ENCODE measurements around the gene CD4. TPM values are rescaled to one million over a fixed set of nuclear protein-coding genes. Genes with fewer than 3 reads are reported as not detected.

Gene CD4
- total RNA-seq, 4 donors from 2014 or later: 16.4 to 65.4 (median 29.6) TPM

DNA sequence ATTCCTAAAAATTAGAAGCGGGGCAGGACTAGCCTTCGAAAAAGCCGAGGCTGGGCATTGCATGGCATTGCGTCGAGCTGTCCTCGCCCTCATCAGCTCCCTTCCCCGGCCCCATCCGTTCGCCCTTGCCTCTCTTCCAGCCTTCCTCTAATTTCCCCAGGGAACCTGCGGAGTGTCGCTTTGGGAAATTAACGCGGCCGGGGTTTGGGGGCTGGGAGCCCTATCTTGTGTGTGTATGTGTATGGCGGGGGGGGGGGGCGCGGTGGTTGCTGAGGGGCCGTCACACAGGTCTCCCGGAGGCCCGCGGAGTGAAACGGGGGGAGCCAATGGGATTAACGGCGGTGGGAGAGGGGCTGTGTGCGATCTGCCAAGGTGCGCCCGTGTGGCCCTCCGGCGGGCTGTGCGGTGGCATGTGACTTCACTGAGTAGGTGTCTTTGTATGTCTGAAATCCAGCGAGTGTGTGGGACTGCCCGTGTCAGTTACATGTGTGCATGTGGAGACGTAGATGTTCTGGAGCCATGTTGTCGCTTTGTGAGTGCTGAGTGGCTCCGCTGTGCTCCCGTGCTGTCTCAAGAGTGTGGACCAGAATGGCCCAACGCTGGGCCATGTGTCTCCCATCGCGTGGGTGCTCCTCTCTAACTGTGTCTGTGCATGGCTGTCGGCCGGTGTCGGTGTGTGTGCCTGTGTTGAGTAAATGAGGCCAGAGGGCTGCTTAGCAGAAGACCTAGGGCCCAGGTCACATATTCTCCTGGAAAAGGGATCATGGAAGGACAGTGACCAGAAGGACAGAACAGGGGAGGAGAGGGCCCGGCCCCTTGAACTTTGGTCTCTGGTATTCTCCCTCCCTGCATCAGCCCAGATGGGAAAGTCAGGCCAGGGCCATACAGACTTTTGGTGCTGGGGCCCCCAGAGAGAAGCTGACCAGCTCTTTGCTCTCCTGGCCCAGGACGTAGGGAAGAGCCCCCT lies 21.7 kb upstream of the CD4 start:
- TF ChIP-seq, protein P1, sequence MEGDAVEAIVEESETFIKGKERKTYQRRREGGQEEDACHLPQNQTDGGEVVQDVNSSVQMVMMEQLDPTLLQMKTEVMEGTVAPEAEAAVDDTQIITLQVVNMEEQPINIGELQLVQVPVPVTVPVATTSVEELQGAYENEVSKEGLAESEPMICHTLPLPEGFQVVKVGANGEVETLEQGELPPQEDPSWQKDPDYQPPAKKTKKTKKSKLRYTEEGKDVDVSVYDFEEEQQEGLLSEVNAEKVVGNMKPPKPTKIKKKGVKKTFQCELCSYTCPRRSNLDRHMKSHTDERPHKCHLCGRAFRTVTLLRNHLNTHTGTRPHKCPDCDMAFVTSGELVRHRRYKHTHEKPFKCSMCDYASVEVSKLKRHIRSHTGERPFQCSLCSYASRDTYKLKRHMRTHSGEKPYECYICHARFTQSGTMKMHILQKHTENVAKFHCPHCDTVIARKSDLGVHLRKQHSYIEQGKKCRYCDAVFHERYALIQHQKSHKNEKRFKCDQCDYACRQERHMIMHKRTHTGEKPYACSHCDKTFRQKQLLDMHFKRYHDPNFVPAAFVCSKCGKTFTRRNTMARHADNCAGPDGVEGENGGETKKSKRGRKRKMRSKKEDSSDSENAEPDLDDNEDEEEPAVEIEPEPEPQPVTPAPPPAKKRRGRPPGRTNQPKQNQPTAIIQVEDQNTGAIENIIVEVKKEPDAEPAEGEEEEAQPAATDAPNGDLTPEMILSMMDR (IDR thresholded peaks at IDR 0.05; ENCODE audit: low read depth): no peak

DNA sequence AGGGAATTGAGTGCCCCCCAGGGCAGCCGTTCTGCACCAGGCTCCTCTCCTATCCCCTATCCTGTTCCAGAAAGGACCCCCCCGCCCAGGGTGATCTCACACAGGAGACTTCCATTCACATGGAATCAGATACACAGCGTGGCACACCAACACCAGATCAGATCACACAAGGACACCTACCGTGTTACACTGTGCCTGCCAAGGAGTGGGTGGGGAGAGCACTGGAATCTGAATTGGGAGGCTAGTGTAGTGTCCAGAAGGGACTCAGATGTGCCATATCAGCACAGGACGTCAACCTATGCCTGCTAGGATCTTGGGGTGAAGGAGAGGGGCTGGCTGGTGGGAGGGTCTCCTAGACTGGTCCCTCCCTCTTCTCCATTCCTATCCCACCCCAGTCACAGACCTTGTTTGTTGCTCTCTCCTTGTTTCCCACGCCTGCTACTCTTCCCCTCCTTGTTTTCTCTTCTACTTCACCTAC lies 20.9 kb upstream of the CD4 start:
- TF ChIP-seq, protein P1 (IDR thresholded peaks at IDR 0.05; ENCODE audit: low read depth): no peak

DNA sequence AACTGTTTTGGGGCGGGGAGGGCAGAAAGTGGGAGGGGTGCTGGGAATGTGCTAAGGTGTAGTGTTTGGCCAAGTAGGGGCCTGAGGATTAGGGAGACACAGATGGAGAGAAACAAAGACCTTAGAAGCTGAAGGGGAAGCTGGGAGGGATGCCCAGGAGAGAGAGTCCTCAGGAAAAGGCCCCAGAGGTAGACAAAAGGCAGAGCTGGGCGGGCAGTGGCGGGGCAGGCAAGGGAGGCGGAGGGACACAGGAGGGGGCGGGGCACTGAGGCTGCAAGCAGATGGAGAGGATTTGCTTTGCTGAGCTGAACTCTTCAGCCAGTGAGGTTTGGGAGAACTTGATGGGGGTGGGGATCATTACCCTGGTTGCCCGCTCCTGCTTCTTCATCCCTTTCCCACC lies 20.3 kb upstream of the CD4 start:
- TF ChIP-seq, protein P1 (IDR thresholded peaks at IDR 0.05; ENCODE audit: low read depth): no peak

DNA sequence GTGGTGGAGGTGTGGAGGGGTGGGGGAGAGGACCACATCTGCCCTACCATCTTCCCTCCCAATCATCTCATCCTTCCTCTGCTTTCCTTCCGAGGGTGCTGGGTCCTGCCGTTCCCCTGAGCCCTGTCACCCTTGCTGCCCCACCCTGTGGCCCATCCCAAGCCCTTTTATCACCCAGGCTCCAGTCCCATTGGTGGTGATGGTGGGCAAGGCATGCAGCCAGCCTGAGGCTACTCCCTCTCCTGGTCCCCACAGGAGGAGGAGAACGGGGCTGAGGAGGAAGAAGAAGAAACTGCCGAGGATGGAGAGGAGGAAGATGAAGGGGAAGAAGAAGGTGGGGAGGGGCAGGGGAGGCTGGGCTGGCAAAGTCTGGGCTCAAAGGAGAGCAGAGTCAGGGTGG lies 19.7 kb upstream of the CD4 start:
- TF ChIP-seq, protein P1 (IDR thresholded peaks at IDR 0.05; ENCODE audit: low read depth): no peak

DNA sequence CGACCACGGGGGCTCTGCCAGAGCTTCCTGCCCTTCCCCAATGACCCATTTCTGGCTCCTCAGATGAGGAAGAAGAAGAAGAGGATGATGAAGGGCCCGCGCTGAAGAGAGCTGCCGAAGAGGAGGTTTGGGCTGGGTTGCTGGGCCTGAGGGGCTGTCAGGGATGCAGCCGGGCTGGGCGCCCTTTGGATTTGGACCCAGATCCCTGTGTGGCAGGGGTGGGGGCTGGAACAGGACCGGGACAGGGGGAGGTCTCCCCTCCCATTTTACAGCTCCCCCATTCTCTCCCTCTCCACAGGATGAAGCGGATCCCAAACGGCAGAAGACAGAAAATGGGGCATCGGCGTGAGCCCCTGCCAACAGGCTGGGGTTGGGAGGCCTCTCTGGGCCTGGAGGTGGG lies 19.2 kb upstream of the CD4 start:
- TF ChIP-seq, protein P1 (IDR thresholded peaks at IDR 0.05; ENCODE audit: low read depth): no peak

DNA sequence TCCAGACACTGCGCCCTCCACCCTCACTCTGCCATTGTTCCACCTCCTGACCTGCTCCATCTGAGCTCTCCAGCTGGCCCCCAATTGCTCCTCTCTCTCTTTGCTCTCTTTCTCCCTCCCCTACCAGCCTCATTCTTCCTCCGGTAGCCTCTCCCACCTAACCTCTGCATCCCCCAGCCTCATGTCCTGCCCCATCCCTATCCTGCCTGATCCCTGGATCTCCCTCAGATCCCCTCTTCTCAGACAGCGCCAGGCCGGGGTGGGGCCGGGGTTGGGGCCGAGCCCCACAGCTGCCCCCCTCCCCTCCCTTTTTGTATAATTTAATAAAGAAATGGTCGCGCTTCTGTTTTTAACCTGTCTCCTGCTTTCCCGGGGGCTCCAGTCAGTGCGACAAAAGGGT lies 18.7 kb upstream of the CD4 start:
- TF ChIP-seq, protein P1 (IDR thresholded peaks at IDR 0.05; ENCODE audit: low read depth): no peak

DNA sequence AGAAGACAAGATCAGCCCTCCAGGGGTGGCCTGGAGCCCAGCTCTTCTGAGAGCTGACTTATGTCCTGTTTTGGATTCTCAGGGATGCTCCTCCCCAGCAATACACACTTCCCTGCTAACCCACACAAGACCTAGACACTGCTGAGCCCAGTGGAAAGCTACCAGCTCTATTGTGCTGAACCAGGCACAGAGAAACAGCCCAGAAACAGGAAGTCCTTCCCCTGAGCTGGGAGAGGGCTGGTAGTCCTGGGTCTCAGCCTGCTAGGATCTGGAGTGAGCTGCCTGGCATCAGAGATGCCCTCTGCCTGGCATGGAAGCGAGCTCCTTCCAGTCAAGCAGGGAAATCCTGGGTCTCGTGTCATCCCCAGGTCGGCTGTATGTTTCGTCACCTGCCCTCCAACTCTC lies 18.2 kb upstream of the CD4 start:
- TF ChIP-seq, protein P1 (IDR thresholded peaks at IDR 0.05; ENCODE audit: low read depth): no peak

Data from subcutaneous adipose tissue (tissue), 4 donors.